SK-N-SH (cell line): ENCODE measurements around the gene ENTPD7. TPM values are rescaled to one million over a fixed set of nuclear protein-coding genes. Genes with fewer than 3 reads are reported as not detected.

Experiments used
- CTCF ChIA-PET: fragments of 300-600, 350-600 bp; formaldehyde crosslinking; extraction: SDS; loops from one replicate; lab custom pipeline; 2021; lab: Yijun Ruan, JAX
- POLR2A ChIA-PET: fragments of 350-600 bp; sonication (Branson Sonifier 250); formaldehyde crosslinking; extraction: SDS; loops from one replicate; lab custom pipeline; 2020; ENCODE audit warnings: antibody characterized with exemption, inconsistent platforms; lab: Yijun Ruan, JAX
- DNase-seq: peaks from one replicate; pipeline ENCODE4 v3.0.0; 2012
- H2AFZ ChIP-seq: fragments of 200-600 bp; sonication (generic); 2 replicates; pipeline ENCODE4 v1.8.1; 2016; ENCODE audit warnings: antibody characterized with exemption, mild to moderate bottlenecking, low read depth
- H3F3A ChIP-seq: fragments of 200-600 bp; sonication (generic); replicated peaks from 2 replicates; pipeline ENCODE3; 2016; ENCODE audit warnings: antibody characterized with exemption, mild to moderate bottlenecking; ENCODE audit not compliant: insufficient read depth
- H3K27ac ChIP-seq, 2 experiments: fragments of 200-500 bp in 1 of 2; fragments of 200-600 bp in 1 of 2; sonication (Bioruptor generic) in 1 of 2; sonication (generic), shearing (Covaris generic) in 1 of 2; 2 replicates each; pipeline versions ENCODE4 v1.5.1 to v1.6.1; 2014 to 2016; ENCODE audit warnings: low read depth in 2 of 2, inconsistent platforms in 1 of 2, low read length in 1 of 2, mild to moderate bottlenecking in 1 of 2, mixed read lengths in 1 of 2
- H3K27me3 ChIP-seq: fragments of 200-600 bp; sonication (generic), shearing (Covaris generic); 2 replicates; pipeline ENCODE4 v1.6.1; 2016; ENCODE audit warnings: mixed run types; ENCODE audit not compliant: insufficient read depth
- H3K36me3 ChIP-seq, 2 experiments: fragments of 200-500 bp in 1 of 2; fragments of 200-600 bp in 1 of 2; sonication (Bioruptor generic) in 1 of 2; sonication (generic) in 1 of 2; replicated peaks in 1 of 2; 2 replicates each; pipeline versions ENCODE3 to v1.5.1; 2014 to 2016; ENCODE audit warnings: low read length in 1 of 2, mild to moderate bottlenecking in 1 of 2; ENCODE audit not compliant: insufficient read depth in 2 of 2, control insufficient read depth in 1 of 2
- H3K4me1 ChIP-seq, 2 experiments: fragments of 200-500 bp in 1 of 2; fragments of 200-600 bp in 1 of 2; sonication (Bioruptor generic) in 1 of 2; sonication (generic), shearing (Covaris generic) in 1 of 2; 2 replicates each; pipeline versions ENCODE4 v1.5.1 to v1.6.1; 2014 to 2016; ENCODE audit warnings: low read depth in 1 of 2, low read length in 1 of 2, mixed run types in 1 of 2; ENCODE audit not compliant: insufficient read depth in 2 of 2, control insufficient read depth in 1 of 2
- H3K4me2 ChIP-seq: fragments of 200-600 bp; sonication (generic), shearing (Covaris generic); 2 replicates; pipeline ENCODE4 v1.6.1; 2017; ENCODE audit warnings: mixed run types
- H3K4me3 ChIP-seq, 2 experiments: fragments of 200-500 bp in 1 of 2; fragments of 200-600 bp in 1 of 2; sonication (Bioruptor generic) in 1 of 2; sonication (generic), shearing (Covaris generic) in 1 of 2; 2 replicates each; pipeline versions ENCODE4 v1.5.1 to v1.8.1; 2014 to 2016; ENCODE audit warnings: low read depth in 2 of 2, inconsistent platforms in 1 of 2, low read length in 1 of 2, mild to moderate bottlenecking in 1 of 2, mixed read lengths in 1 of 2, moderate library complexity in 1 of 2
- H3K79me2 ChIP-seq: fragments of 200-600 bp; sonication (generic); 2 replicates; pipeline ENCODE4 v1.8.1; 2017; ENCODE audit warnings: mild to moderate bottlenecking; ENCODE audit not compliant: insufficient read depth
- H3K9ac ChIP-seq: fragments of 200-600 bp; sonication (generic); 2 replicates; pipeline ENCODE4 v1.6.1; 2017; ENCODE audit warnings: mixed run types
- H3K9me2 ChIP-seq: fragments of 200-600 bp; sonication (generic); 2 replicates; pipeline ENCODE4 v1.6.1; 2017; ENCODE audit warnings: mixed run types
- H3K9me3 ChIP-seq: fragments of 200-600 bp; sonication (generic); 2 replicates; pipeline ENCODE4 v1.6.1; 2017; ENCODE audit warnings: mixed run types, mild to moderate bottlenecking, moderate library complexity
- H4K20me1 ChIP-seq: fragments of 200-600 bp; sonication (generic); 2 replicates; pipeline ENCODE4 v1.6.1; 2017; ENCODE audit warnings: mild to moderate bottlenecking, mixed run types; ENCODE audit not compliant: insufficient read depth
- EP300 ChIP-seq, 2 experiments: IDR thresholded peaks; 2 replicates each; pipeline versions ENCODE4 v1.4.0 to v1.6.1; 2012; ENCODE audit warnings: borderline replicate concordance in 1 of 2, low read depth in 1 of 2, low read length in 1 of 2
- MXI1 ChIP-seq: IDR thresholded peaks from 2 replicates; pipeline ENCODE4 v1.6.1; 2012; ENCODE audit warnings: mild to moderate bottlenecking, low read depth, low read length, improper control_type of control experiment
- NFIC ChIP-seq: IDR thresholded peaks from 2 replicates; pipeline ENCODE4 v1.4.0; 2012; ENCODE audit warnings: borderline replicate concordance
- POLR2AphosphoS5 ChIP-seq: IDR thresholded peaks from 2 replicates; pipeline ENCODE4 v1.6.1; 2012; ENCODE audit warnings: low read depth, low read length
- RXRA ChIP-seq: IDR thresholded peaks from 2 replicates; pipeline ENCODE4 v1.4.0; 2012; ENCODE audit warnings: low read depth, mild to moderate bottlenecking, borderline replicate concordance
- SMC3 ChIP-seq: IDR thresholded peaks from 2 replicates; pipeline ENCODE4 v1.6.1; 2012; ENCODE audit warnings: low read depth, low read length, improper control_type of control experiment
- WGBS: methylation state at CpG from one replicate; pipeline ENCODE4 v1.1.6; 2017; ENCODE audit warnings: low lambda C conversion rate; 5-methylcytosine and 5-hydroxymethylcytosine counted together
- polyA plus RNA-seq, 3 experiments: library from polyadenylated mRNA; depleted of rRNA; stranded (reverse); fragments of >200 nt; gene quantifications; 2 replicates each; pipeline ENCODE4 v1.2.3, GENCODE V29; 2012
- TF ChIP-seq, protein P1 (sequence below): IDR thresholded peaks from 2 replicates; pipeline ENCODE4 v1.4.0; 2012; ENCODE audit warnings: low read depth, borderline replicate concordance
- TF ChIP-seq, protein P2 (sequence below): fragments of 150-350 bp; IDR thresholded peaks from 2 replicates; pipeline ENCODE4 v1.6.1; 2017; ENCODE audit warnings: antibody characterized with exemption, low read length, low read depth, borderline replicate concordance
- TF ChIP-seq, protein P3 (sequence below): IDR thresholded peaks from 2 replicates; pipeline ENCODE4 v1.4.0; 2012; ENCODE audit warnings: low read depth, borderline replicate concordance
- TF ChIP-seq, protein P4 (sequence below): fragments of 200-600 bp; sonication (generic); IDR thresholded peaks from 2 replicates; pipeline ENCODE4 v1.6.1; 2017; ENCODE audit warnings: antibody characterized with exemption, mild to moderate bottlenecking, moderate library complexity
- TF ChIP-seq, protein P5 (sequence below): IDR thresholded peaks from 2 replicates; pipeline ENCODE4; 2012

ENTPD7 gene
- polyA plus RNA-seq, 1 of the 3 experiments (the other 2 are of a cell fraction) = 3.9 TPM

DNA sequence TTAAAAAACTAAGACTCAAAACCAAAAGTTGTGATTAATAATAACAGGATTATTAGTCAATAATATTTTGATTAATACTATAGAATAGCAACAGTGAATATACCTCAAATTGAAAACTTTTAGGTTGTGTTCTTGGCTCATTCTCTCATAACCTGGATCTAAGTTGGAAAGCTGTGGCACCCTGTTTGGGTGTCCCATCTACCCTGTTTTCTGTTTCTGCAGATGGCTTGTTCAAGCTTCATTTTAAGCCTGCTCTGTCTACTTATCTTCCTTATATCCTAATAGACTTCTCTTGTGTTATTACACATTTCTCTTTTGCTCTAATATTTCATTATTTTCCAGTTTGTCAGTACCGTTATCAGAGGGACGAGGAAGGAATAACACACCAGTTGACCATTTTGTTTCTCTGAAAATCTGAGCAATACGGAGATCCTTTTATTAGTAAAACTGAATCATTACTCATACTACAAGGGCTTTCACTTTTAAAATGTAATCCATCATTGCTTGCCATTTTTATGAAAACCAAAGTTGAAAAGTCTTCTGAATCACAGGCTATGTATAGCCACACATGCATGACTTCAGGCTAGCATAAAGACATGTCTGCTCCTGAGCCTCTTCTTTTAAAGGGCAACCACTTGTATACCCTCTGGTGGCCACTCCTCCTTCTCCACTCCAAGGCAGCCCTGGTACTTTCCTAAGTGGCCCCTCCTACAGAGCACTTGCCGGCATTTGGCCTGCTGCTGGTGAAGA lies 50.3 kb downstream of the ENTPD7 start:
- Histone ChIP-seq H3K9me3 (no peaks in the 10 kb centered on the region), H3F3A (peaks cover 21% of the 10 kb centered on the region), H4K20me1 (no peaks in the 10 kb centered on the region), H3K9me2 (no peaks in the 10 kb centered on the region), H3K27me3 (no peaks in the 10 kb centered on the region), H2AFZ (no peak overlapping the region), H3K36me3 (peaks cover 78 to 85% of the 10 kb centered on the region in 2 experiments), H3K4me2 (peak overlapping the region; percentile 10; the same call in 1 of the 2 replicates), H3K79me2 (no peaks in the 10 kb centered on the region), H3K4me1 (peaks cover 0 to 14% of the 10 kb centered on the region in 2 experiments; a peak in 1 of 4 replicates), H3K4me3 (no peak overlapping the region), H3K27ac (peak overlapping the region in 1 of 2 experiments; percentile 57; a peak in 2 of 4 replicates), H3K9ac (no peak overlapping the region; the same call in 1 of the 2 replicates)
- TF ChIP-seq SMC3 = no peak
- TF ChIP-seq, protein P1, sequence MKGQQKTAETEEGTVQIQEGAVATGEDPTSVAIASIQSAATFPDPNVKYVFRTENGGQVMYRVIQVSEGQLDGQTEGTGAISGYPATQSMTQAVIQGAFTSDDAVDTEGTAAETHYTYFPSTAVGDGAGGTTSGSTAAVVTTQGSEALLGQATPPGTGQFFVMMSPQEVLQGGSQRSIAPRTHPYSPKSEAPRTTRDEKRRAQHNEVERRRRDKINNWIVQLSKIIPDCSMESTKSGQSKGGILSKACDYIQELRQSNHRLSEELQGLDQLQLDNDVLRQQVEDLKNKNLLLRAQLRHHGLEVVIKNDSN = no peak
- no peak for TF ChIP-seq RXRA
- TF ChIP-seq, protein P2, sequence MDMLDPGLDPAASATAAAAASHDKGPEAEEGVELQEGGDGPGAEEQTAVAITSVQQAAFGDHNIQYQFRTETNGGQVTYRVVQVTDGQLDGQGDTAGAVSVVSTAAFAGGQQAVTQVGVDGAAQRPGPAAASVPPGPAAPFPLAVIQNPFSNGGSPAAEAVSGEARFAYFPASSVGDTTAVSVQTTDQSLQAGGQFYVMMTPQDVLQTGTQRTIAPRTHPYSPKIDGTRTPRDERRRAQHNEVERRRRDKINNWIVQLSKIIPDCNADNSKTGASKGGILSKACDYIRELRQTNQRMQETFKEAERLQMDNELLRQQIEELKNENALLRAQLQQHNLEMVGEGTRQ = no peak
- TF ChIP-seq, protein P3, sequence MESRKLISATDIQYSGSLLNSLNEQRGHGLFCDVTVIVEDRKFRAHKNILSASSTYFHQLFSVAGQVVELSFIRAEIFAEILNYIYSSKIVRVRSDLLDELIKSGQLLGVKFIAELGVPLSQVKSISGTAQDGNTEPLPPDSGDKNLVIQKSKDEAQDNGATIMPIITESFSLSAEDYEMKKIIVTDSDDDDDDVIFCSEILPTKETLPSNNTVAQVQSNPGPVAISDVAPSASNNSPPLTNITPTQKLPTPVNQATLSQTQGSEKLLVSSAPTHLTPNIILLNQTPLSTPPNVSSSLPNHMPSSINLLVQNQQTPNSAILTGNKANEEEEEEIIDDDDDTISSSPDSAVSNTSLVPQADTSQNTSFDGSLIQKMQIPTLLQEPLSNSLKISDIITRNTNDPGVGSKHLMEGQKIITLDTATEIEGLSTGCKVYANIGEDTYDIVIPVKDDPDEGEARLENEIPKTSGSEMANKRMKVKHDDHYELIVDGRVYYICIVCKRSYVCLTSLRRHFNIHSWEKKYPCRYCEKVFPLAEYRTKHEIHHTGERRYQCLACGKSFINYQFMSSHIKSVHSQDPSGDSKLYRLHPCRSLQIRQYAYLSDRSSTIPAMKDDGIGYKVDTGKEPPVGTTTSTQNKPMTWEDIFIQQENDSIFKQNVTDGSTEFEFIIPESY = no peak
- TF ChIP-seq POLR2AphosphoS5 = no peak
- TF ChIP-seq, protein P4, sequence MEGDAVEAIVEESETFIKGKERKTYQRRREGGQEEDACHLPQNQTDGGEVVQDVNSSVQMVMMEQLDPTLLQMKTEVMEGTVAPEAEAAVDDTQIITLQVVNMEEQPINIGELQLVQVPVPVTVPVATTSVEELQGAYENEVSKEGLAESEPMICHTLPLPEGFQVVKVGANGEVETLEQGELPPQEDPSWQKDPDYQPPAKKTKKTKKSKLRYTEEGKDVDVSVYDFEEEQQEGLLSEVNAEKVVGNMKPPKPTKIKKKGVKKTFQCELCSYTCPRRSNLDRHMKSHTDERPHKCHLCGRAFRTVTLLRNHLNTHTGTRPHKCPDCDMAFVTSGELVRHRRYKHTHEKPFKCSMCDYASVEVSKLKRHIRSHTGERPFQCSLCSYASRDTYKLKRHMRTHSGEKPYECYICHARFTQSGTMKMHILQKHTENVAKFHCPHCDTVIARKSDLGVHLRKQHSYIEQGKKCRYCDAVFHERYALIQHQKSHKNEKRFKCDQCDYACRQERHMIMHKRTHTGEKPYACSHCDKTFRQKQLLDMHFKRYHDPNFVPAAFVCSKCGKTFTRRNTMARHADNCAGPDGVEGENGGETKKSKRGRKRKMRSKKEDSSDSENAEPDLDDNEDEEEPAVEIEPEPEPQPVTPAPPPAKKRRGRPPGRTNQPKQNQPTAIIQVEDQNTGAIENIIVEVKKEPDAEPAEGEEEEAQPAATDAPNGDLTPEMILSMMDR = peak; percentile 16; the same call in 1 of the 2 replicates
- no peak for TF ChIP-seq MXI1
- TF ChIP-seq, protein P5, sequence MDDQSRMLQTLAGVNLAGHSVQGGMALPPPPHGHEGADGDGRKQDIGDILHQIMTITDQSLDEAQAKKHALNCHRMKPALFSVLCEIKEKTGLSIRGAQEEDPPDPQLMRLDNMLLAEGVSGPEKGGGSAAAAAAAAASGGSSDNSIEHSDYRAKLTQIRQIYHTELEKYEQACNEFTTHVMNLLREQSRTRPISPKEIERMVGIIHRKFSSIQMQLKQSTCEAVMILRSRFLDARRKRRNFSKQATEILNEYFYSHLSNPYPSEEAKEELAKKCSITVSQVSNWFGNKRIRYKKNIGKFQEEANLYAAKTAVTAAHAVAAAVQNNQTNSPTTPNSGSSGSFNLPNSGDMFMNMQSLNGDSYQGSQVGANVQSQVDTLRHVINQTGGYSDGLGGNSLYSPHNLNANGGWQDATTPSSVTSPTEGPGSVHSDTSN = peak; percentile 26; the same call in 1 of the 2 replicates
- TF ChIP-seq NFIC = no peak
- TF ChIP-seq EP300 (IDR thresholded peaks at IDR 0.05; ENCODE audit: borderline replicate concordance in 1 of 2, low read depth in 1 of 2, low read length in 1 of 2) = no peak
- CTCF ChIA-PET = interaction anchor here (1.0 to 3.0 kb wide), 8 partner anchors 8 to 90 kb away, joined by 3 to 21 read pairs (median 4); partner anchors contain the start of gene SLC25A28
- 67% methylated on average over 4 of the region's 4 CpGs for WGBS
- no peak for DNase-seq
- POLR2A ChIA-PET = no interaction called here
